Naive thymus-derived CD4-positive, alpha-beta T cell (primary cell): ENCODE measurements around the gene DLK1. TPM values are rescaled to one million over a fixed set of nuclear protein-coding genes. Genes with fewer than 3 reads are reported as not detected.

Experiments
- ATAC-seq: fragments of 150-1000 bp; cut with Tn5 transposase; 2 replicates; pipeline ENCODE4 v1.10.0; 2021; ENCODE audit warnings: mild to moderate bottlenecking, moderate library complexity
- CTCF ChIA-PET: fragments of 350-600 bp; sonication (Branson Sonifier 250); formaldehyde crosslinking; loops from one replicate; lab custom pipeline; 2021; ENCODE audit warnings: antibody characterized with exemption; lab: Charles Lee
- POLR2A ChIA-PET: fragments of 350-600 bp; sonication (Branson Sonifier 250); formaldehyde crosslinking; loops from one replicate; lab custom pipeline; 2021; ENCODE audit warnings: antibody characterized with exemption, inconsistent platforms; lab: Charles Lee
- DNase-seq, 9 donors: peaks; one replicate each; pipeline versions ENCODE4 v3.0.0 to v3.0.0-alpha.2; 2020 to 2022; ENCODE audit warnings: mixed read lengths in 1 of 9
- H3K27ac ChIP-seq: one replicate; pipeline ENCODE4 v1.7.0; 2013; ENCODE audit warnings: mild to moderate bottlenecking, low read depth, low read length, moderate library complexity
- H3K27me3 ChIP-seq, 2 donors: one replicate each; pipeline ENCODE4 v1.7.0; 2013; ENCODE audit warnings: low read length in 2 of 2, mild to moderate bottlenecking in 2 of 2, moderate library complexity in 2 of 2; ENCODE audit not compliant: control insufficient read depth in 2 of 2, insufficient read depth in 2 of 2
- H3K36me3 ChIP-seq, 3 experiments: 1 replicate in 2 of 3; 2 replicates in 1 of 3; pipeline ENCODE4 v1.7.0; 2013; ENCODE audit warnings: low read length in 3 of 3, mild to moderate bottlenecking in 3 of 3, moderate library complexity in 1 of 3; ENCODE audit not compliant: insufficient read depth in 3 of 3, control insufficient read depth in 2 of 3
- H3K4me1 ChIP-seq, 2 donors: one replicate each; pipeline ENCODE4 v1.7.0; 2013; ENCODE audit warnings: low read length in 2 of 2, mild to moderate bottlenecking in 2 of 2, moderate library complexity in 1 of 2; ENCODE audit not compliant: control insufficient read depth in 2 of 2, insufficient read depth in 2 of 2
- H3K4me3 ChIP-seq: 2 replicates; pipeline ENCODE4 v1.7.0; 2013; ENCODE audit warnings: mild to moderate bottlenecking, low read length
- H3K9me3 ChIP-seq, 3 experiments: 1 replicate in 2 of 3; 2 replicates in 1 of 3; pipeline ENCODE4 v1.7.0; 2013; ENCODE audit warnings: low read length in 3 of 3; ENCODE audit not compliant: control insufficient read depth in 2 of 3
- H3K27ac Mint-ChIP-seq, 9 donors: one replicate each; pipeline ENCODE4 v1.8.0; 2020 to 2022; ENCODE audit warnings: mixed read lengths in 9 of 9, mild to moderate bottlenecking in 8 of 9, moderate library complexity in 5 of 9, inconsistent platforms in 2 of 9
- H3K27me3 Mint-ChIP-seq, 5 donors: one replicate each; pipeline ENCODE4 v1.8.0; 2021 to 2022; ENCODE audit warnings: mixed read lengths in 5 of 5, mild to moderate bottlenecking in 1 of 5
- H3K36me3 Mint-ChIP-seq, 5 donors: one replicate each; pipeline ENCODE4 v1.8.0; 2020 to 2022; ENCODE audit warnings: mixed read lengths in 5 of 5, mild to moderate bottlenecking in 3 of 5, inconsistent platforms in 1 of 5
- H3K4me1 Mint-ChIP-seq, 7 donors: one replicate each; pipeline ENCODE4 v1.8.0; 2020 to 2022; ENCODE audit warnings: mixed read lengths in 7 of 7, mild to moderate bottlenecking in 3 of 7, inconsistent platforms in 1 of 7
- H3K4me3 Mint-ChIP-seq, 10 donors: one replicate each; pipeline ENCODE4 v1.8.0; 2020 to 2022; ENCODE audit warnings: mild to moderate bottlenecking in 10 of 10, mixed read lengths in 10 of 10, moderate library complexity in 6 of 10, inconsistent platforms in 2 of 10
- H3K9me3 Mint-ChIP-seq, 11 donors: one replicate each; pipeline ENCODE4 v1.8.0; 2020 to 2022; ENCODE audit warnings: mixed read lengths in 11 of 11, mild to moderate bottlenecking in 4 of 11, inconsistent platforms in 1 of 11, moderate library complexity in 1 of 11
- intact Hi-C, 2 donors: fragments of 100-400 bp; cut with micrococcal nuclease; formaldehyde crosslinking; loops; one replicate each; pipeline ENCODE4 v1.15.1; 2023
- polyA plus RNA-seq, 2 donors: library from polyadenylated mRNA; unstranded; fragments of 300-500 nt; fragmentation: Illumina TruSeq; gene quantifications; one replicate each; pipeline ENCODE4 v1.2.3, GENCODE V29; 2021
- total RNA-seq, 6 experiments: library from RNA in 5 of 6; stranded (reverse) in 5 of 6; gene quantifications; 1 replicate in 5 of 6; 2 replicates in 1 of 6; pipeline ENCODE4 v1.2.3 and lab custom pipeline; 2021 to 2026

The DLK1 gene
- not detected for total RNA-seq
- polyA plus RNA-seq: not detected
- not detected for total RNA-seq (lab: John Stamatoyannopoulos, UW)

DNA sequence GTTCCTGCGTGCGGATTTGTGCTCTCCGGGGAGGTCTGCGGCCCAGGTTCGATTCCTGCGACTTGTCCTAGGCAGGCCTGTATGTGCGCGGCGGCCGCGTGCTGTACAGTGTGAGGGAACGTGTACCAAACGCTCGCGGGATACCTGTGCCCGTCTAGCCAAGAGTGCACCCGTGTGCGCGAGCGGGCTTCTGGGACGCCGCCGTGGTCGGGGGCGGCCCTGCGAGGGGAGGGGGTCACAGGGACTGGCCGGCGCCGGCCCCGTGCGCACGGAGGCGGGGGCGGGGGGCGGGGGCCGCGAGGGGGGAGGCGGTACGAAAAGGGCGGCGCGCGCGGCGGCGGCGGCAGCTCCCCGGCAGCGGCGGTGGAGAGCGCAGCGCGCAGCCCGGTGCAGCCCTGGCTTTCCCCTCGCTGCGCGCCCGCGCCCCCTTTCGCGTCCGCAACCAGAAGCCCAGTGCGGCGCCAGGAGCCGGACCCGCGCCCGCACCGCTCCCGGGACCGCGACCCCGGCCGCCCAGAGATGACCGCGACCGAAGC lies at the start of gene DLK1:
Gene DLK1 (plus strand): TSS at position 343 of the 536 bp plus-strand sequence. CDS start 177 bp downstream, at position 520.
- CTCF ChIA-PET: no interaction called here
- POLR2A ChIA-PET: no interaction called here
- H3K4me1 ChIP-seq: no peaks in the 10 kb centered on the region
- DNase-seq: no peak
- no peaks in the 10 kb centered on the region for H3K27me3 ChIP-seq
- Mint-ChIP-seq H3K9me3 (peaks cover 0 to 5% (median 0%) of the 10 kb centered on the region in 11 donors), H3K36me3 (no peaks in the 10 kb centered on the region), H3K27me3 (peaks cover 34 to 48% (median 39%) of the 10 kb centered on the region in 5 donors), H3K4me1 (peaks cover 0 to 5% (median 2%) of the 10 kb centered on the region in 7 donors), H3K27ac (peak within 1 kb of the TSS in 1 of 9 donors; percentile 2), H3K4me3 (no peak within 1 kb of the TSS)
- intact Hi-C loops: no loop called here
- no peak within 1 kb of the TSS for H3K27ac ChIP-seq
- H3K36me3 ChIP-seq: no peaks in the 10 kb centered on the region
- H3K9me3 ChIP-seq: no peaks in the 10 kb centered on the region
- no peak within 1 kb of the TSS for H3K4me3 ChIP-seq
- no peak for ATAC-seq

DNA sequence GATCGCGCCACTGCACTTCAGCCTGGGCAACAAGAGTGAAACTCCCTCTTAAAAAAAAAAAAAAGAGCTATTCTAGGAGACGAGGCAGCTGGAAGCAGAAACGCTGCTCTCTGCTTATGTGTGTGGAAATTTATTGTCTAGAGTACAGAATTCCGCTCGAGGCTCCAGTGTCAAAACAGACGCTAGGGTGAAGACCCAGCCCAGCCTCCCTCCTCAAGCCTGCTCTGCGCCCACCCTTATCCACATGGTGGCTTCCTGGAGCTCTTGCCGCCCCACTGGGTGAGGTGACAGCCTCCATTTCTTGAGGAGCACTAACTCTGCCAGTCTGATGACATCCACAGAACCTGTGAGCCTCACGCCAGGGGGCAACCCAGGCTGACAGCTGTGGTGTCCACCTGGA lies 49.5 kb upstream of the DLK1 start:
- DNase-seq (no peak), ATAC-seq (no peak)
- H3K9me3 ChIP-seq: no peaks in the 10 kb centered on the region
- no peak overlapping the region for H3K4me3 ChIP-seq
- ChIA-PET CTCF (no interaction called here), POLR2A (no interaction called here)
- no peaks in the 10 kb centered on the region for H3K9me3 Mint-ChIP-seq
- no peaks in the 10 kb centered on the region for H3K4me1 ChIP-seq
- peaks cover 0 to 8% (median 5%) of the 10 kb centered on the region in 7 donors for H3K4me1 Mint-ChIP-seq
- no peaks in the 10 kb centered on the region for H3K36me3 ChIP-seq
- H3K36me3 Mint-ChIP-seq: no peaks in the 10 kb centered on the region
- no peak overlapping the region for H3K4me3 Mint-ChIP-seq
- H3K27ac ChIP-seq: no peak overlapping the region
- intact Hi-C loops: no loop called here
- peaks cover 16 to 48% (median 26%) of the 10 kb centered on the region in 5 donors for H3K27me3 Mint-ChIP-seq
- H3K27ac Mint-ChIP-seq: no peak overlapping the region
- H3K27me3 ChIP-seq: no peaks in the 10 kb centered on the region

GRCh38 chr14:100677554-100678468 lies 48.9 kb upstream of the DLK1 start:
- intact Hi-C loops: no loop called here
- DNase-seq: no peak
- ChIA-PET CTCF (interaction anchor here (0.6 kb wide), 1 partner anchor 198 kb away, joined by 3 read pairs; no protein-coding TSS in a partner anchor), POLR2A (no interaction called here)
- peaks cover 0 to 8% (median 5%) of the 10 kb centered on the region in 7 donors for H3K4me1 Mint-ChIP-seq
- no peak overlapping the region for H3K27ac ChIP-seq
- no peaks in the 10 kb centered on the region for H3K36me3 Mint-ChIP-seq
- no peak overlapping the region for H3K27ac Mint-ChIP-seq
- H3K4me3 ChIP-seq: no peak overlapping the region
- no peaks in the 10 kb centered on the region for H3K9me3 ChIP-seq
- H3K27me3 ChIP-seq: no peaks in the 10 kb centered on the region
- H3K4me3 Mint-ChIP-seq: no peak overlapping the region
- H3K9me3 Mint-ChIP-seq: no peaks in the 10 kb centered on the region
- ATAC-seq: peak; percentile 67
- H3K27me3 Mint-ChIP-seq: peaks cover 16 to 43% (median 20%) of the 10 kb centered on the region in 5 donors
- no peaks in the 10 kb centered on the region for H3K36me3 ChIP-seq
- H3K4me1 ChIP-seq: no peaks in the 10 kb centered on the region

- Mint-ChIP-seq H3K9me3 (no peaks in the 10 kb centered on the region), H3K4me3 (no peak overlapping the region), H3K36me3 (no peaks in the 10 kb centered on the region), H3K27ac (no peak overlapping the region), H3K27me3 (peaks cover 13 to 37% (median 14%) of the 10 kb centered on the region in 5 donors), H3K4me1 (peaks cover 0 to 5% (median 1%) of the 10 kb centered on the region in 7 donors)
- POLR2A ChIA-PET: no interaction called here
- no peaks in the 10 kb centered on the region for H3K36me3 ChIP-seq
- no peak for ATAC-seq
- CTCF ChIA-PET: no interaction called here
- no peak overlapping the region for H3K27ac ChIP-seq
- H3K4me3 ChIP-seq: no peak overlapping the region
- intact Hi-C loops: no loop called here
- DNase-seq: no peak
- H3K27me3 ChIP-seq: no peaks in the 10 kb centered on the region
- no peaks in the 10 kb centered on the region for H3K4me1 ChIP-seq
- no peaks in the 10 kb centered on the region for H3K9me3 ChIP-seq
Observed at GRCh38 chr14:100678469-100678828, 48.2 kb upstream of the DLK1 start.

GRCh38 chr14:100679153-100679552 lies 47.5 kb upstream of the DLK1 start:
- Mint-ChIP-seq H3K27ac (no peak overlapping the region), H3K4me3 (no peak overlapping the region), H3K9me3 (no peaks in the 10 kb centered on the region), H3K27me3 (peaks cover 6 to 30% (median 7%) of the 10 kb centered on the region in 5 donors), H3K4me1 (peaks cover 0 to 5% (median 0%) of the 10 kb centered on the region in 7 donors), H3K36me3 (no peaks in the 10 kb centered on the region)
- H3K27ac ChIP-seq: no peak overlapping the region
- intact Hi-C loops: no loop called here
- no peaks in the 10 kb centered on the region for H3K36me3 ChIP-seq
- CTCF ChIA-PET: no interaction called here
- no peaks in the 10 kb centered on the region for H3K27me3 ChIP-seq
- DNase-seq (no peak), ATAC-seq (no peak)
- H3K4me3 ChIP-seq: no peak overlapping the region
- POLR2A ChIA-PET: no interaction called here
- H3K9me3 ChIP-seq: no peaks in the 10 kb centered on the region
- H3K4me1 ChIP-seq: no peaks in the 10 kb centered on the region

DNA sequence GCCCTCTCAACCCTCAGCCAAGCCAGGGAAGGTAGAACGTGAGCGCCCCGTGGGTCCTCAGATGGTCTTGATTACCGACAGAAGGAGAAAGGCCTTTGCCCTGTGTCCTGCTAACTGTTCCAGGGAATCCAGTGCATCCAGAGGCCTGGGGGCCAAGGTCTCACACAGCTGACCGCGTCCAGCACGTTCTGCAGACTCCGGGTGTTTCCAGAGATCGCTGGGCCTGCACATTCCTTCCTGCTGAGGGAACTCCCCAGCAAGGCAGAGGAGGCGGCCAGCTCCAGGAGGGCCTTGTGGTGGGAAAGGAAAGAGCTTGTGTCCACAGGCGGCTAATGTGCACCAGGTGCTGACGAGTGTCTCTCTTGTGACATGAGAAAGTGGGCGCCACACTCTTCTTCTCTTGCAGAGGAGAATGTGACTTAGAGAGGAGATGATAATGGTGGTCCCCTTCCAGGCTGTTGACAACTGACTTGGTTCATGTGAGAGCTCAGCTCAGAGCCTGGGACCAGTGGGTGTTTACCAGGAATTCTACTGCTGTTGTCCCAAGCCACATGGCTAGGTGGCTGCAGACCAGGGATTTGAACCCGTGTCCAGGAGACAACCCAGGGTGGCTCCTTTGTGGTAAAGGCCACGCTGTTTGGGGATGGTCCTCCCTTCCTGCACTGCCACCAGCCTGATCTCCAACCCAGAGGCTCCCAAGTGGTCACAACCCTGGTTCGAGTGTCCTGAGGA lies 46.8 kb upstream of the DLK1 start:
- ChIA-PET CTCF (no interaction called here), POLR2A (no interaction called here)
- Mint-ChIP-seq H3K27me3 (peaks cover 0 to 23% (median under 1%) of the 10 kb centered on the region in 5 donors), H3K9me3 (no peaks in the 10 kb centered on the region), H3K27ac (no peak overlapping the region), H3K4me1 (peaks cover 0 to 5% (median 0%) of the 10 kb centered on the region in 7 donors), H3K4me3 (no peak overlapping the region), H3K36me3 (no peaks in the 10 kb centered on the region)
- Histone ChIP-seq H3K36me3 (no peaks in the 10 kb centered on the region), H3K4me3 (no peak overlapping the region), H3K4me1 (no peaks in the 10 kb centered on the region), H3K27ac (no peak overlapping the region), H3K27me3 (no peaks in the 10 kb centered on the region), H3K9me3 (no peaks in the 10 kb centered on the region)
- ATAC-seq (no peak), DNase-seq (no peak)
- intact Hi-C loops: no loop called here
